Body of pancreas (tissue), 4 donors: ENCODE data around the gene SUPT4H1. TPM values are rescaled to one million over a fixed set of nuclear protein-coding genes. Genes with fewer than 3 reads are reported as not detected.

Source experiments
- ATAC-seq: fragments of 150-250 bp; one replicate; pipeline ENCODE4 v1.9.1; 2016
- DNase-seq, 4 donors: peaks; one replicate each; pipeline ENCODE4 v3.0.0-alpha.2; 2019
- H3K27ac ChIP-seq, 4 donors: fragments of 200-600 bp; sonication (generic); 1 replicate in 3 of 4; 2 replicates in 1 of 4; pipeline versions ENCODE4 v1.5.1 to v1.6.1; 2016 to 2019; ENCODE audit warnings: mild to moderate bottlenecking in 1 of 4, mixed read lengths in 1 of 4, moderate library complexity in 1 of 4
- H3K27me3 ChIP-seq, 2 donors: fragments of 200-600 bp; sonication (generic); one replicate each; pipeline ENCODE4 v1.6.0; 2016; ENCODE audit warnings: mild to moderate bottlenecking in 1 of 2
- H3K36me3 ChIP-seq, 2 donors: fragments of 200-600 bp; sonication (generic); replicated peaks in 1 of 2; 2 replicates each; pipeline ENCODE4 v1.5.1; 2016; ENCODE audit warnings: low read depth in 2 of 2; ENCODE audit not compliant: insufficient read depth in 1 of 2
- H3K4me1 ChIP-seq: fragments of 200-600 bp; sonication (generic); one replicate; pipeline ENCODE4 v1.6.0; 2016
- H3K4me3 ChIP-seq, 2 donors: fragments of 200-600 bp; sonication (generic); 1 replicate in 1 of 2; 2 replicates in 1 of 2; pipeline ENCODE4 v1.5.1; 2016 to 2019
- H3K9me3 ChIP-seq, 3 donors: fragments of 200-600 bp; sonication (generic); 1 replicate in 2 of 3; 2 replicates in 1 of 3; pipeline ENCODE4 v1.5.1; 2016
- CTCF ChIP-seq, 7 experiments: fragments of 450-650 bp in 4 of 7; fragments of 200-600 bp in 3 of 7; sonication (generic) in 3 of 7; IDR thresholded peaks; one replicate each; pipeline ENCODE4 v1.5.1; 2016 to 2019; ENCODE audit warnings: antibody characterized with exemption in 7 of 7
- POLR2A ChIP-seq, 3 donors: fragments of 450-650 bp; IDR thresholded peaks; one replicate each; pipeline ENCODE4 v1.6.1; 2016; ENCODE audit warnings: antibody characterized with exemption in 3 of 3, mild to moderate bottlenecking in 2 of 3
- WGBS, 2 donors: methylation state at CpG; one replicate each; pipeline ENCODE4 v1.1.5; 2017; 5-methylcytosine and 5-hydroxymethylcytosine counted together
- intact Hi-C: fragments of 100-400 bp; cut with DNase I; formaldehyde crosslinking; loops from one replicate; pipeline ENCODE4 v1.15.1; 2023
- total RNA-seq, 2 donors: library from RNA; depleted of rRNA; stranded (reverse); fragments of >200 nt; gene quantifications; one replicate each; pipeline ENCODE4 v1.1.0, GENCODE V29; 2016

The SUPT4H1 gene
- total RNA-seq, 2 donors from 2014 or later: 10.2 to 24.4 TPM

- Histone ChIP-seq H3K27me3 (no peaks in the 10 kb centered on the region), H3K36me3 (no peaks in the 10 kb centered on the region), H3K9me3 (no peaks in the 10 kb centered on the region), H3K27ac (no peak overlapping the region), H3K4me1 (peaks cover 10% of the 10 kb centered on the region), H3K4me3 (no peak overlapping the region)
- DNase-seq: peak in 1 of 4 donors; percentile 8
- intact Hi-C loops: loop anchor here (5.0 kb wide), 1 partner anchor 128 kb away; no protein-coding TSS in a partner anchor
- WGBS, 2 donors: 83 to 86% methylated on average over 16 to 25 of the region's 25 CpGs
- ATAC-seq: no peak
- no peak for TF ChIP-seq POLR2A (IDR thresholded peaks at IDR 0.05)
- no peak for TF ChIP-seq CTCF (IDR thresholded peaks at IDR 0.05)
Measured at GRCh38 chr17:58319173-58320162, 32.5 kb downstream of the SUPT4H1 start.

- H3K27me3 ChIP-seq: no peaks in the 10 kb centered on the region
- H3K27ac ChIP-seq: no peak overlapping the region
- H3K36me3 ChIP-seq: no peaks in the 10 kb centered on the region
- WGBS, 2 donors: 68 to 85% methylated on average over 6 to 7 of the region's 7 CpGs
- H3K9me3 ChIP-seq: no peaks in the 10 kb centered on the region
- H3K4me3 ChIP-seq: no peak overlapping the region
- TF ChIP-seq POLR2A (IDR thresholded peaks at IDR 0.05) (no peak), CTCF (IDR thresholded peaks at IDR 0.05) (no peak)
- DNase-seq: peak in 1 of 4 donors; percentile 4
- peaks cover 5% of the 10 kb centered on the region for H3K4me1 ChIP-seq
- intact Hi-C loops: loop anchor here (5.0 kb wide), 1 partner anchor 129 kb away; no protein-coding TSS in a partner anchor
- ATAC-seq: no peak
Measured at GRCh38 chr17:58318627-58319172, 33.3 kb downstream of the SUPT4H1 start.

GRCh38 chr17:58318065-58318481 lies 33.9 kb downstream of the SUPT4H1 start:
- intact Hi-C loops: loop anchor here (5.0 kb wide), 1 partner anchor 129 kb away; no protein-coding TSS in a partner anchor

GRCh38 chr17:58317421-58318064 lies 34.5 kb downstream of the SUPT4H1 start:
- Histone ChIP-seq H3K27me3 (no peaks in the 10 kb centered on the region), H3K4me1 (no peaks in the 10 kb centered on the region), H3K27ac (no peak overlapping the region), H3K9me3 (no peaks in the 10 kb centered on the region), H3K4me3 (no peak overlapping the region), H3K36me3 (no peaks in the 10 kb centered on the region)
- 26 to 27% methylated on average over 5 of the region's 5 CpGs for WGBS, 2 donors
- peak; percentile 45 to 66 (median 58) for DNase-seq
- TF ChIP-seq POLR2A (IDR thresholded peaks at IDR 0.05) (no peak), CTCF (IDR thresholded peaks at IDR 0.05) (peak; percentile 46 to 79 (median 60))
- ATAC-seq: peak; percentile 72
- intact Hi-C loops: loop anchor here (5.0 kb wide), 1 partner anchor 130 kb away; no protein-coding TSS in a partner anchor

More at GRCh38 chr17:58318065-58318481, 33.9 kb downstream of the SUPT4H1 start:
- no peak overlapping the region for H3K27ac ChIP-seq
- H3K4me1 ChIP-seq: no peaks in the 10 kb centered on the region
- WGBS, 2 donors: 86 to 89% methylated on average over 9 of the region's 9 CpGs
- no peaks in the 10 kb centered on the region for H3K36me3 ChIP-seq
- H3K9me3 ChIP-seq: no peaks in the 10 kb centered on the region
- peak in 1 of 4 donors; percentile 9 for DNase-seq
- TF ChIP-seq POLR2A (IDR thresholded peaks at IDR 0.05): no peak
- no peak for TF ChIP-seq CTCF (IDR thresholded peaks at IDR 0.05)
- no peak overlapping the region for H3K4me3 ChIP-seq
- no peaks in the 10 kb centered on the region for H3K27me3 ChIP-seq
- ATAC-seq: no peak
